Body of pancreas (tissue), 4 donors: Measurements from ENCODE around the gene DHX16.

Experiments
- POLR2A ChIP-seq, 3 donors: fragments of 450-650 bp; IDR thresholded peaks; one replicate each; pipeline ENCODE4 v1.6.1; 2016; ENCODE audit warnings: antibody characterized with exemption in 3 of 3, mild to moderate bottlenecking in 2 of 3
- TF ChIP-seq, protein P1 (sequence below), 7 experiments: fragments of 450-650 bp in 4 of 7; fragments of 200-600 bp in 3 of 7; sonication (generic) in 3 of 7; IDR thresholded peaks; one replicate each; pipeline ENCODE4 v1.5.1; 2016 to 2019; ENCODE audit warnings: antibody characterized with exemption in 7 of 7

DNA sequence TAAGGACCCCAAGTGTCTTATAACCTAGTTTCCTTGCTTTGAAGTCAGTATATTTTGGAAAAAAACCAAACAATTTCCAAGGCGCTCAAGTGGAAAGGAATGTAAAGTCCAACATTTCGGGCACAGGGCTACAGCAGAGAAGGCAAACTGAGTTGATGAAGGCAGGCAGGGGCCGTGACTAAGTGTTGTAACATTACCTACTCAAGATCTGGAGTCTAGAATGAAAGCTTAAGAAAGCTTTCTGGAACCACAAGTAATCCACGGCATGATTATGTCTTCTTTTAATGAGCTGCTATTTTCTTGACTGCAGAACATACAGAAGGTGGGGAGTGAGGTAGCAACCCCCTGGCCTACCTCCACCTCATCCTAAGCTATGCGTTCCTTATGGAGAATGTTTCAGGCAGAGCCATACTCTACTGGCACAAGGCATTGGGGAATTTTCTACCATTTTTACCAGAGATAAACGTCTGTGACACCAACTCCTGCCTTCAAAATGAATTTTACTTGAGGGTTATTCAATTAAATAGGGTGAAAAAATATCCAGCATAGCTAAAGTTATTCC lies 60.0 kb downstream of the DHX16 start:
- TF ChIP-seq POLR2A (IDR thresholded peaks at IDR 0.05): peak in 2 of 3 donors; percentile 6 to 18
- TF ChIP-seq, protein P1, sequence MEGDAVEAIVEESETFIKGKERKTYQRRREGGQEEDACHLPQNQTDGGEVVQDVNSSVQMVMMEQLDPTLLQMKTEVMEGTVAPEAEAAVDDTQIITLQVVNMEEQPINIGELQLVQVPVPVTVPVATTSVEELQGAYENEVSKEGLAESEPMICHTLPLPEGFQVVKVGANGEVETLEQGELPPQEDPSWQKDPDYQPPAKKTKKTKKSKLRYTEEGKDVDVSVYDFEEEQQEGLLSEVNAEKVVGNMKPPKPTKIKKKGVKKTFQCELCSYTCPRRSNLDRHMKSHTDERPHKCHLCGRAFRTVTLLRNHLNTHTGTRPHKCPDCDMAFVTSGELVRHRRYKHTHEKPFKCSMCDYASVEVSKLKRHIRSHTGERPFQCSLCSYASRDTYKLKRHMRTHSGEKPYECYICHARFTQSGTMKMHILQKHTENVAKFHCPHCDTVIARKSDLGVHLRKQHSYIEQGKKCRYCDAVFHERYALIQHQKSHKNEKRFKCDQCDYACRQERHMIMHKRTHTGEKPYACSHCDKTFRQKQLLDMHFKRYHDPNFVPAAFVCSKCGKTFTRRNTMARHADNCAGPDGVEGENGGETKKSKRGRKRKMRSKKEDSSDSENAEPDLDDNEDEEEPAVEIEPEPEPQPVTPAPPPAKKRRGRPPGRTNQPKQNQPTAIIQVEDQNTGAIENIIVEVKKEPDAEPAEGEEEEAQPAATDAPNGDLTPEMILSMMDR (IDR thresholded peaks at IDR 0.05): no peak
